Natural killer cell (primary cell): Measurements from ENCODE around the gene SORL1. TPM values are rescaled to one million over a fixed set of nuclear protein-coding genes. Genes with fewer than 3 reads are reported as not detected.

ENCODE experiments used
- ATAC-seq, 3 donors: fragments of 150-1000 bp in 2 of 3; fragments of 200-7000 bp in 1 of 3; cut with Tn5 transposase; 1 replicate in 1 of 3; 2 replicates in 2 of 3; pipeline ENCODE4 v1.10.0; 2021; ENCODE audit warnings: mild to moderate bottlenecking in 2 of 3, moderate library complexity in 2 of 3
- DNase-seq, 2 donors: peaks; one replicate each; pipeline versions ENCODE4 v3.0.0 to v3.0.0-alpha.2; 2013 to 2021; ENCODE audit warnings: mixed read lengths in 1 of 2
- H3K27ac ChIP-seq: one replicate; pipeline ENCODE4 v1.5.1; 2013; ENCODE audit warnings: mild to moderate bottlenecking, low read length
- H3K27me3 ChIP-seq: one replicate; pipeline ENCODE4 v1.6.1; 2013; ENCODE audit warnings: low read length; ENCODE audit not compliant: control insufficient read depth, insufficient read depth
- H3K36me3 ChIP-seq: one replicate; pipeline ENCODE4 v1.6.1; 2013; ENCODE audit warnings: low read length; ENCODE audit not compliant: control insufficient read depth, insufficient read depth
- H3K4me1 ChIP-seq: one replicate; pipeline ENCODE4 v1.6.1; 2013; ENCODE audit warnings: low read length; ENCODE audit not compliant: control insufficient read depth, insufficient read depth
- H3K4me3 ChIP-seq: one replicate; pipeline ENCODE4 v1.5.1; 2013; ENCODE audit warnings: low read length
- H3K9me3 ChIP-seq: one replicate; pipeline ENCODE4 v1.6.1; 2013; ENCODE audit warnings: low read length; ENCODE audit not compliant: control insufficient read depth, insufficient read depth
- H3K27ac Mint-ChIP-seq, 2 donors: one replicate each; pipeline ENCODE4 v1.8.0; 2022; ENCODE audit warnings: mild to moderate bottlenecking in 2 of 2, mixed read lengths in 2 of 2, moderate library complexity in 1 of 2
- H3K27me3 Mint-ChIP-seq, 2 donors: one replicate each; pipeline ENCODE4 v1.8.0; 2022; ENCODE audit warnings: low read depth in 2 of 2, mixed read lengths in 2 of 2
- H3K36me3 Mint-ChIP-seq: one replicate; pipeline ENCODE4 v1.8.0; 2022; ENCODE audit warnings: mixed read lengths
- H3K4me1 Mint-ChIP-seq, 2 donors: one replicate each; pipeline ENCODE4 v1.8.0; 2022; ENCODE audit warnings: mixed read lengths in 2 of 2
- H3K4me3 Mint-ChIP-seq: one replicate; pipeline ENCODE4 v1.8.0; 2022; ENCODE audit warnings: mild to moderate bottlenecking, moderate library complexity, mixed read lengths
- H3K9me3 Mint-ChIP-seq, 2 donors: one replicate each; pipeline ENCODE4 v1.8.0; 2022; ENCODE audit warnings: mixed read lengths in 2 of 2
- WGBS: methylation state at CpG from one replicate; pipeline ENCODE4 v1.1.7; 2013; ENCODE audit warnings: missing lambda C conversion rate; ENCODE audit not compliant: insufficient coverage; 5-methylcytosine and 5-hydroxymethylcytosine counted together
- intact Hi-C: fragments of 100-400 bp; cut with micrococcal nuclease; formaldehyde crosslinking; loops from one replicate; pipeline ENCODE4 v1.14.2; 2022
- total RNA-seq, 4 donors: library from RNA; stranded (reverse); fragments of 120-200 nt in 1 of 4; gene quantifications; one replicate each; pipeline versions ENCODE4 v1.2.3 to v1.2.4, GENCODE V29; 2013 to 2022
- TF ChIP-seq, protein P1 (sequence below): fragments of 200-600 bp; IDR thresholded peaks from one replicate; pipeline ENCODE4 v1.8.0; 2022; ENCODE audit warnings: antibody characterized with exemption

SORL1 gene
- total RNA-seq, 3 donors from 2014 or later (not counting 1 experiment from before 2014, with no cell fraction given) = 386 to 519 (median 456) TPM

DNA sequence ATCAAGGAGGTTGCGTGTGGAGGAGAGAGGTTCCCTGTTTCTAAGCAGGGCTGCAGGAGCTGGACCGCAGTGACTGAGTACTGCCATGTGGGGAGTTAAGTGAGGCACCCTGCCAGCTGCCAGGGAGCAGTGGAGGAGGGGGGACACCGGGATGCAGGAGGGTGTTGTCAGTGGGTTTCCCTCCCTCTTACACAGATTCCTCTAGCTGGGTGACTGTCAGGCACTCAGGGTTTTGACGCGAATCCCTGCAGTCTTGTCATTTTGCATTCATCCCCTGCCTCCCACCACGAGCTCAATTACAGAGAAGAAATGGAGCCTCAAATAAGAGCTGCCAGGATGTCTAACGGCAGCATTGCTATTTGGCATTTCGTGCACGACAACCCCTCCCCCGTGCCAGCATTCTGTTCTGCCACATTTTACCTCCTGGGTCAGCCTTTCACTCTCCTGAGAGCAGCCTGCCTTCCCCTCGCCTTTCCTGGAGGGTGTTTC, 120.5 kb downstream of the SORL1 start:
- Histone ChIP-seq H3K27me3 (no peaks in the 10 kb centered on the region), H3K36me3 (peaks cover 86% of the 10 kb centered on the region), H3K27ac (no peak overlapping the region), H3K9me3 (no peaks in the 10 kb centered on the region), H3K4me3 (no peak overlapping the region), H3K4me1 (no peaks in the 10 kb centered on the region)
- Mint-ChIP-seq H3K27ac (peak overlapping the region; percentile 53 to 68), H3K9me3 (no peaks in the 10 kb centered on the region), H3K36me3 (peaks cover 34% of the 10 kb centered on the region), H3K4me3 (no peak overlapping the region), H3K4me1 (peaks cover 0 to 14% of the 10 kb centered on the region in 2 donors), H3K27me3 (no peaks in the 10 kb centered on the region)
- no peak for ATAC-seq
- WGBS = 61% methylated on average over 11 of the region's 11 CpGs
- TF ChIP-seq, protein P1, sequence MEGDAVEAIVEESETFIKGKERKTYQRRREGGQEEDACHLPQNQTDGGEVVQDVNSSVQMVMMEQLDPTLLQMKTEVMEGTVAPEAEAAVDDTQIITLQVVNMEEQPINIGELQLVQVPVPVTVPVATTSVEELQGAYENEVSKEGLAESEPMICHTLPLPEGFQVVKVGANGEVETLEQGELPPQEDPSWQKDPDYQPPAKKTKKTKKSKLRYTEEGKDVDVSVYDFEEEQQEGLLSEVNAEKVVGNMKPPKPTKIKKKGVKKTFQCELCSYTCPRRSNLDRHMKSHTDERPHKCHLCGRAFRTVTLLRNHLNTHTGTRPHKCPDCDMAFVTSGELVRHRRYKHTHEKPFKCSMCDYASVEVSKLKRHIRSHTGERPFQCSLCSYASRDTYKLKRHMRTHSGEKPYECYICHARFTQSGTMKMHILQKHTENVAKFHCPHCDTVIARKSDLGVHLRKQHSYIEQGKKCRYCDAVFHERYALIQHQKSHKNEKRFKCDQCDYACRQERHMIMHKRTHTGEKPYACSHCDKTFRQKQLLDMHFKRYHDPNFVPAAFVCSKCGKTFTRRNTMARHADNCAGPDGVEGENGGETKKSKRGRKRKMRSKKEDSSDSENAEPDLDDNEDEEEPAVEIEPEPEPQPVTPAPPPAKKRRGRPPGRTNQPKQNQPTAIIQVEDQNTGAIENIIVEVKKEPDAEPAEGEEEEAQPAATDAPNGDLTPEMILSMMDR = no peak
- no peak for DNase-seq
- intact Hi-C loops = no loop called here

DNA sequence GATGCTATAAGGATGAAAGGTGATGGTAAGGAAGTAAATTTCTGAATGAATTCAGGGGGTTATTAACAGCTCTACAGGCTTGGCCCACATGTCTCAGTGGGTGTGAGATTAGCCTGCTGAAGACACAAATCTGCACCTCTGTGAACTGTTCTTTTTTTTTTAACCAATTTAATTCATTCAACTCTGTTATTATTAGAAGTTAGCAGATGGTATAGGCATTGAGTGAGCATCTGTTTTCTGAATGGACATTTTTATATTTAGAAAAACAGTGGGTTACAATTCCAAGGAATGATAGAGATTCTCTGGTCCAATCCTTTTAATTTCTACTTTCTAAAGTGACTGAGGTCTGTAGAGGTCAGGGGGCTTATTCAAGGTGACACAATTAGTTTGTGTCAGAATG, 122.7 kb downstream of the SORL1 start:
- no peak overlapping the region for H3K27ac ChIP-seq
- Mint-ChIP-seq H3K36me3 (peaks cover 42% of the 10 kb centered on the region), H3K9me3 (no peaks in the 10 kb centered on the region), H3K4me1 (peaks cover under 1 to 26% of the 10 kb centered on the region in 2 donors), H3K4me3 (no peak overlapping the region), H3K27ac (peak overlapping the region; percentile 49 to 60), H3K27me3 (no peaks in the 10 kb centered on the region)
- H3K27me3 ChIP-seq = no peaks in the 10 kb centered on the region
- TF ChIP-seq, protein P1 = no peak
- no peak overlapping the region for H3K4me3 ChIP-seq
- DNase-seq = no peak
- H3K9me3 ChIP-seq = no peaks in the 10 kb centered on the region
- H3K36me3 ChIP-seq = peaks cover 95% of the 10 kb centered on the region
- intact Hi-C loops = no loop called here
- H3K4me1 ChIP-seq = no peaks in the 10 kb centered on the region
- ATAC-seq = no peak

DNA sequence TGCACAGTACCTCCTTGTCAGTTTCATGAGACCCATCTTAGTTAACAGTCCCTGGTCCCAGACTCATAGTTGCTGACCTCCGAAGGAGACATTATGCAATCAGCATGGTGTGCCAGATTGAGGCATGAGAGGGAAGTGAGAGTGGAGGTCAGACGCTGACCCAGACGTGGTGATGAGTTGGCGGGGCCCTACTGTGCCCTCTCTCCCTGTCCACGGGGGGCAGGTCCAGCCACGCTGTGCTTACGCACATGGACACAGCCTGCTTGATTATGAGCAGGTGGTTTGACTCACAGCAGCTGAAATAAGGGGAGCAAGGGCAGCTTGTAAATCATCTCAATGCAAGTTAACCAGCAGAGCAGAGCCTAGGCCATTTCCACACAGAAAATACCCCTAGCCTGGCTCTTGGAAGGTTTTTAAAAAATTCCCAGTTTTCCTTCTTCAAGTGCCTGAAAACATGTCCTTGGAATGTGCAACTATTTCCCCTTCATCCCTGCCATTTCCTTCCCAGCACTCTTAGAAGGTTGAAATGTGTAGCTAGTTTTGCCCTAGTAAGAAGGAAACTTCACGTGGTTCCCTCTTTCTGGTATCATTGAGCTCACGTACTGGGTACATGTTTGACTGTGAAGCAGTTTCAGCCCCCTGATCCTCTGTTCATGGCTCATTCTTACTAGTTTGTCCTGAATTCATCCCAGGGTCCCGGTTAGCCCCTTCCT, 123.3 kb downstream of the SORL1 start:
- Mint-ChIP-seq H3K4me3 (no peak overlapping the region), H3K36me3 (peaks cover 48% of the 10 kb centered on the region), H3K27ac (peak overlapping the region; percentile 60 to 87), H3K9me3 (peaks cover 0 to 6% of the 10 kb centered on the region in 2 donors), H3K27me3 (no peaks in the 10 kb centered on the region), H3K4me1 (peaks cover 6 to 29% of the 10 kb centered on the region in 2 donors)
- Histone ChIP-seq H3K27me3 (no peaks in the 10 kb centered on the region), H3K4me3 (no peak overlapping the region), H3K36me3 (peaks cover 95% of the 10 kb centered on the region), H3K27ac (no peak overlapping the region), H3K9me3 (no peaks in the 10 kb centered on the region), H3K4me1 (no peaks in the 10 kb centered on the region)
- 66% methylated on average over 10 of the region's 10 CpGs for WGBS
- intact Hi-C loops = no loop called here
- peak; percentile 31 to 57 (median 52) for ATAC-seq
- no peak for DNase-seq
- TF ChIP-seq, protein P1 = no peak

DNA sequence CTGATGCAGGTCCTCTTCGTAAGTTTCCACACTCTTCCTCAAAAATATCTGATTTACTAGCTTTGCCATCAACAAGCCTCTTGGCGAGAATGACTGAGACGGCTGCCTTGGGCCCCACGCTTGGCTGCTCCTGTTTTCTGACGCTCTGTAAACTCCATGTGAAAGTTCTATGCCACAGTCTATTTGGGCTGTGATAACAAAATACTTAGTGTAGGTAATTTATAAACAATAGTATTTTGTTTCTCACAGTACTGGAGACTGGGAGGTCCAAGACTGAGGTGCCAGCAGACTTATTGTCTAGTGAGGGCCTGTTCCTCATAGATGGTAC, 123.8 kb downstream of the SORL1 start:
- Histone ChIP-seq H3K4me1 (no peaks in the 10 kb centered on the region), H3K9me3 (no peaks in the 10 kb centered on the region), H3K27me3 (no peaks in the 10 kb centered on the region), H3K36me3 (peaks cover 95% of the 10 kb centered on the region), H3K27ac (no peak overlapping the region), H3K4me3 (no peak overlapping the region)
- DNase-seq (no peak), ATAC-seq (no peak)
- TF ChIP-seq, protein P1 = no peak
- peaks cover 52% of the 10 kb centered on the region for H3K36me3 Mint-ChIP-seq
- peak overlapping the region; percentile 60 to 87 for H3K27ac Mint-ChIP-seq
- WGBS = 90% methylated on average over 4 of the region's 5 CpGs
- intact Hi-C loops = no loop called here
- no peak overlapping the region for H3K4me3 Mint-ChIP-seq
- H3K4me1 Mint-ChIP-seq = peaks cover 6 to 32% of the 10 kb centered on the region in 2 donors
- peaks cover 0 to 8% of the 10 kb centered on the region in 2 donors for H3K9me3 Mint-ChIP-seq
- H3K27me3 Mint-ChIP-seq = no peaks in the 10 kb centered on the region
